ENCODE measurements around the gene RFX1. TPM values are rescaled to one million over a fixed set of nuclear protein-coding genes. Genes with fewer than 3 reads are reported as not detected.

The RFX1 gene
- total and polyA plus RNA-seq, 9 of the 15 experiments (the other 6 are each of a cell fraction or from before 2014, with no cell fraction given) = 0.14 to 19.3 (median 1.2) TPM

- no peak for TF ChIP-seq ETV1 (tag; conservative IDR thresholded peaks at IDR 0.05; ENCODE audit: low read depth)
- TF ChIP-seq SP1 (CRISPR knock-in tag; IDR thresholded peaks at IDR 0.05) = no peak
- no peak for TF ChIP-seq MAZ (CRISPR knock-in tag; conservative IDR thresholded peaks at IDR 0.05 in 1 of 2, IDR thresholded peaks at IDR 0.05 in 1 of 2)
- no peak for TF ChIP-seq PATZ1 (CRISPR knock-in tag; IDR thresholded peaks at IDR 0.05; ENCODE audit: borderline replicate concordance)
- no peak for TF ChIP-seq NCOR1 (IDR thresholded peaks at IDR 0.05)
- TF ChIP-seq ARID3A (IDR thresholded peaks at IDR 0.05; ENCODE audit: borderline replicate concordance, low read depth, low read length) = no peak
These were observed 33.1 kb upstream of the RFX1 start (continued) for GRCh38 chr19:14039181-14039580.

- 0 out of 3 replicates have a peak, but pooled peaks cover 2% of the 10 kb centered on the region for H3K36me3 ChIP-seq (ENCODE audit: control insufficient read depth, insufficient read depth, low read length)
- no peak overlapping the region for H2AFZ ChIP-seq (ENCODE audit: low read depth, low read length)
- DNase-seq (ENCODE audit: extremely low read depth in 1 of 4, low spot score in 3 of 4) = no peak
- no peak overlapping the region for H3K4me3 ChIP-seq
- 85% methylated on average over 6 of the region's 7 CpGs for WGBS (ENCODE audit: insufficient coverage, low coverage, missing lambda C conversion rate)
- no peaks in the 10 kb centered on the region for H4K20me1 ChIP-seq (replicated peaks; ENCODE audit: control insufficient read depth, insufficient read depth, low read length)
- H3K4me2 ChIP-seq (ENCODE audit: insufficient read depth, low read length) = no peak overlapping the region
- intact Hi-C loops (cut with micrococcal nuclease) (loop anchor here (10.0 kb wide), 1 partner anchor 81 kb away; the partner anchor contains the start of gene DCAF15), in situ Hi-C loops (cut with MboI) (no loop called here)
- CTCF ChIA-PET (ENCODE audit: low intra/inter-chr PET ratio) = interaction anchor here (0.6 kb wide), 1 partner anchor 58 kb away, joined by 3 read pairs; no protein-coding TSS in a partner anchor
- FAIRE-seq = no peak
- H3K79me2 ChIP-seq (ENCODE audit: control insufficient read depth, insufficient read depth, low read length) = peaks cover 7% of the 10 kb centered on the region; the same call in 1 of the 3 replicates
- no peak overlapping the region; a peak in 1 of 4 replicates for H3K9ac ChIP-seq (ENCODE audit: insufficient read depth in 1 of 2, low read depth in 2 of 2, low read length in 2 of 2)
- BruUV-seq (replicated peaks) = no TSS peak
- H3K27ac ChIP-seq (ENCODE audit: extremely low read depth, low read depth, low read length) = no peak overlapping the region
- no peaks in the 10 kb centered on the region for H3K9me3 ChIP-seq (replicated peaks; ENCODE audit: control insufficient read depth, insufficient read depth, low read depth, low read length)
- no peak for ATAC-seq
- peaks cover 5 to 31% of the 10 kb centered on the region in 2 experiments; a peak in 3 of 5 replicates for H3K4me1 ChIP-seq (replicated peaks in 1 of 2; ENCODE audit: control insufficient read depth in 2 of 2, insufficient read depth in 2 of 2, low read length in 2 of 2)
- POLR2A ChIA-PET = interaction anchor here (1.1 to 1.4 kb wide), 2 partner anchors 17 to 57 kb away, joined by 3 to 5 read pairs; no protein-coding TSS in a partner anchor
- H3K27me3 ChIP-seq (ENCODE audit: control insufficient read depth in 2 of 2, insufficient read depth in 2 of 2, low read length in 2 of 2) = no peaks in the 10 kb centered on the region
- no peaks in the 10 kb centered on the region for H3K9me1 ChIP-seq (ENCODE audit: control insufficient read depth, insufficient read depth, low read length)
- TF ChIP-seq THAP12 (CRISPR knock-in tag; IDR thresholded peaks at IDR 0.05) (no peak), ZFP36 (IDR thresholded peaks at IDR 0.05; ENCODE audit: low read depth, low read length, partially characterized antibody) (no peak), ZSCAN32 (CRISPR knock-in tag; IDR thresholded peaks at IDR 0.05) (no peak), HDGF (IDR thresholded peaks at IDR 0.05) (no peak), UBTF (IDR thresholded peaks at IDR 0.05; ENCODE audit: borderline replicate concordance in 1 of 2, low read depth in 2 of 2, low read length in 2 of 2) (no peak), HLTF (IDR thresholded peaks at IDR 0.05) (no peak)
These were observed 29.6 kb upstream of the RFX1 start for GRCh38 chr19:14035706-14036105.
